ENCODE measurements around the gene MAGI1. TPM values are rescaled to one million over a fixed set of nuclear protein-coding genes. Genes with fewer than 3 reads are reported as not detected.

MAGI1 gene
- total RNA-seq, 4 donors from 2014 or later = 7.6 to 42.9 (median 37.0) TPM

DNA sequence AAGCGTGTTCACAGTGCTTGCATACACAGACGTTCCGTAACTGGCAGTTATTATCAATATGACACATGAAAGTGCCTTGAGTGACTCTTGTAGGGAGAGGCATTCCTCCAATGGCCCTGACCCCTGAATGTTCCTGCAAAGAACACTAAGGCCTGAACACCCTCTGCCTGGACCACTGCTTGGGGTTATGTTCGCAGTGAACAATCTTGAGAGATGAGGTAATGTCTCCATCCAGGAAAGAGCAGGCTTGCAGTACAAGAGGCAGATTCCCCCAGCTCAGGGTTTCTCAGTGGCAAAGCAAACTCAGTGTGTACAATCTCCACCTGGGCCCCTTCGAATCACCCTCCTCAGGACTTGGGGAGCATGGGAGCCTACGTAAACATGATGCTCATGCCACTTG, 324.6 kb downstream of the MAGI1 start:
- DNase-seq = no peak
- intact Hi-C loops (cut with DNase I; ENCODE audit: low total_unique reads) = no loop called here
- TF ChIP-seq, protein P1, sequence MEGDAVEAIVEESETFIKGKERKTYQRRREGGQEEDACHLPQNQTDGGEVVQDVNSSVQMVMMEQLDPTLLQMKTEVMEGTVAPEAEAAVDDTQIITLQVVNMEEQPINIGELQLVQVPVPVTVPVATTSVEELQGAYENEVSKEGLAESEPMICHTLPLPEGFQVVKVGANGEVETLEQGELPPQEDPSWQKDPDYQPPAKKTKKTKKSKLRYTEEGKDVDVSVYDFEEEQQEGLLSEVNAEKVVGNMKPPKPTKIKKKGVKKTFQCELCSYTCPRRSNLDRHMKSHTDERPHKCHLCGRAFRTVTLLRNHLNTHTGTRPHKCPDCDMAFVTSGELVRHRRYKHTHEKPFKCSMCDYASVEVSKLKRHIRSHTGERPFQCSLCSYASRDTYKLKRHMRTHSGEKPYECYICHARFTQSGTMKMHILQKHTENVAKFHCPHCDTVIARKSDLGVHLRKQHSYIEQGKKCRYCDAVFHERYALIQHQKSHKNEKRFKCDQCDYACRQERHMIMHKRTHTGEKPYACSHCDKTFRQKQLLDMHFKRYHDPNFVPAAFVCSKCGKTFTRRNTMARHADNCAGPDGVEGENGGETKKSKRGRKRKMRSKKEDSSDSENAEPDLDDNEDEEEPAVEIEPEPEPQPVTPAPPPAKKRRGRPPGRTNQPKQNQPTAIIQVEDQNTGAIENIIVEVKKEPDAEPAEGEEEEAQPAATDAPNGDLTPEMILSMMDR (IDR thresholded peaks at IDR 0.05) = no peak
- TF ChIP-seq POLR2A (IDR thresholded peaks at IDR 0.05) = no peak
- Histone ChIP-seq H3K27ac (no peak overlapping the region), H3K27me3 (no peaks in the 10 kb centered on the region), H3K4me1 (no peaks in the 10 kb centered on the region), H3K9me3 (no peaks in the 10 kb centered on the region), H3K4me3 (no peak overlapping the region), H3K36me3 (no peaks in the 10 kb centered on the region)

DNA sequence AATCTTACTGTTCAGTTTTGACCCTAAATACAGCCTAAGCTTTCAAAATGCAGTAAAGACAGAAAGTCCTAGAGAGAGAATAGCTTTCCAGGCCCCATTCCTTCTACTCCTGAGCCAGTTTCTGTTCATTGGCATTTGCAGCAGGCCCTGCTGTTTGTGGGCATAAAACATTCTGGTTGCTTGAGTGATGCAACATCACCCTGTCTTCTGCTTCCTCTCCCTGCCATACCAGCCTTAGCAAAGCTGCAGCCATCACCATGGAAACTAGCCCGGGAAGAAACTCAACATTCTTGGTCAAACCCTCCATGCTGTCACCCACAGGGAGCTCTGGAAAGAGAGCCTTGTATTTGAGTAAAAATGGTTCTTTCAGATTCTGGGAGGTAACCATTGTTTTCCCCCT, 325.7 kb downstream of the MAGI1 start:
- no peak for DNase-seq
- H3K4me1 ChIP-seq = no peaks in the 10 kb centered on the region
- TF ChIP-seq POLR2A (IDR thresholded peaks at IDR 0.05) = no peak
- TF ChIP-seq, protein P1 (IDR thresholded peaks at IDR 0.05) = no peak
- intact Hi-C loops (cut with DNase I; ENCODE audit: low total_unique reads) = no loop called here
- H3K9me3 ChIP-seq = no peaks in the 10 kb centered on the region
- no peak overlapping the region for H3K27ac ChIP-seq
- H3K27me3 ChIP-seq = no peaks in the 10 kb centered on the region
- no peak overlapping the region for H3K4me3 ChIP-seq
- no peaks in the 10 kb centered on the region for H3K36me3 ChIP-seq

DNA sequence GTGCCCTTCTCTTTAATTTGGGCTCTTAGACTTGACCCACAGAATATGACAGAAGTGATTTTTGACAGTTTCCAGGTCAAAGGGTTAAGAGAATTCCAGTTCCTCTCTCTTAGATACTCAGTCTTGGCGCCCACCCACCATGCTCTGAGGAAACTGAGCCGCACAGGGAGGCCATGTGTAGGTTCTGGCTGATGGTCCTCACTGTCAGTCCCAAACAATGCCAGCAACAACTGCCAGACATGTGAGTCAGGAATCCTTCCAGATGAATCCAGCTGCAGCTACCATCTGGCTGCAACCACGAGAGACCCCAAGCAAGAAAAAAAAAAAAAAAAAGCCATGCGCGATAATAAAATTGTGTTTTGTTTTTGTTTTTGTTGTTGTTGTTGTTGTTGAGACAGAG, 326.6 kb downstream of the MAGI1 start:
- intact Hi-C loops (cut with DNase I; ENCODE audit: low total_unique reads) = no loop called here
- Histone ChIP-seq H3K4me3 (no peak overlapping the region), H3K9me3 (no peaks in the 10 kb centered on the region), H3K36me3 (no peaks in the 10 kb centered on the region), H3K4me1 (no peaks in the 10 kb centered on the region), H3K27me3 (no peaks in the 10 kb centered on the region), H3K27ac (no peak overlapping the region)
- TF ChIP-seq, protein P1 (IDR thresholded peaks at IDR 0.05) = no peak
- no peak for TF ChIP-seq POLR2A (IDR thresholded peaks at IDR 0.05)
- DNase-seq = no peak

DNA sequence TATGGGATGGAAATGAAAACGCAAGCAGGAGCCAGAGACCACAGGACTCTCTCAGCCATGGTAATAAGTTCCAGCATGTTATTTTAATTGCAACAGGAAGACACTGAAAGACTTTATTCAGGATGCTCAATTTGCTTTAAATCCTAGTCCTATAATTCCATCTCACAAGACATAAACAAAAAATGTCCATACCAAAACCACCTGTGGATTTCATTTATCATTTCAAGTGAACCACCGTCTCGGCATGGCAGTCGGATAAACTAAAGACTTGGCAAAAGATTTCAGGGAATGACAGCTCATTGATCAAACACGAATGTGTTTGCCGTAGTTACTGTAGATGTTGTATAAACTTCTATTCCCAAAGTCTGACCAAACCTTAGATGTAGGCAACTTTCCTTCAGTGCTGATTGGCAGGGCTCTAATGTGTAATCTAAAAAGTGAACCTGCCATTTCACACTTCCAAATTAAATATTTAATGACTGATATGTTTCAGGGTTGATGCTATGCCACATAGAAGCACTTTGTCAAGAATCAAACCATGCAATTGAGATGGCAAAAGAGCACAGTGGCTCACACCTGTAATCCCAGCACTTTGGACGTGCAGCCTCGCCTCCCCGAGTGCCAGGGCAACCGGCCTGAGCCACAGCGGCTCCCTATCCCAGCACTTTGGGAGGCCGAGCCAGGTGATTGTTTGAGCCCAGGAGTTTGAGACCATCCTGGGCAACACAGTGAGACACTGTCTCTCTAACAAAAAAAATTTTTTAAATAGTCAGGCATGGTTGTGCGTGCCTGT, 331.7 kb downstream of the MAGI1 start:
- H3K4me1 ChIP-seq = no peaks in the 10 kb centered on the region

DNA sequence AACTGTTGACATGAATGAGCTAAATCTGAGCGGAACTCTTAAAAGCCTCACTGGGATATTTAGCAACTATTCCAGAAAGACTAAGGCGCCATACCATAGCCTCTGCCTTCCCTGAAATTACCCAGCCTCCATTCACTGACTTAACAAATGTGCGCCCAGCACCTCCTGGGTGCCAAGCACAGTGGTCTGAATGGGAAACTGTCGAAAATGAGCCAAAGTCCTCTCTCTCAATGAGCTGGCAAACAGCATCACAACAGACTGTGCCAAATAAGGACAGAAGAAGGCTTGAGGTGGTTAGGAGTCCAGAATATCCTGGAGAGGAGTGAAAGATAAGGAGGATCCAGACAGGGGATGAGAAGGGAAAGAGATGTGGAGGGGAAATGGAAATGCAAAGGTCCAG, 332.4 kb downstream of the MAGI1 start:
- intact Hi-C loops (cut with DNase I; ENCODE audit: low total_unique reads) = no loop called here
- Histone ChIP-seq H3K27ac (no peak overlapping the region), H3K36me3 (no peaks in the 10 kb centered on the region), H3K4me1 (no peaks in the 10 kb centered on the region), H3K9me3 (no peaks in the 10 kb centered on the region), H3K27me3 (no peaks in the 10 kb centered on the region), H3K4me3 (no peak overlapping the region)
- DNase-seq = no peak
- TF ChIP-seq POLR2A (IDR thresholded peaks at IDR 0.05) = no peak
- TF ChIP-seq, protein P1 (IDR thresholded peaks at IDR 0.05) = no peak

More for the DNA sequence above, 331.7 kb downstream of the MAGI1 start:
- Histone ChIP-seq H3K27ac (no peak overlapping the region), H3K9me3 (no peaks in the 10 kb centered on the region), H3K4me3 (no peak overlapping the region), H3K27me3 (no peaks in the 10 kb centered on the region), H3K36me3 (no peaks in the 10 kb centered on the region)
- DNase-seq = no peak
- TF ChIP-seq, protein P1 (IDR thresholded peaks at IDR 0.05) = no peak
- no peak for TF ChIP-seq POLR2A (IDR thresholded peaks at IDR 0.05)
- intact Hi-C loops (cut with DNase I; ENCODE audit: low total_unique reads) = no loop called here

Data from uterus (tissue), 4 donors.